ENCODE data around the gene ATP6V1B1.

Gene ATP6V1B1

DNA sequence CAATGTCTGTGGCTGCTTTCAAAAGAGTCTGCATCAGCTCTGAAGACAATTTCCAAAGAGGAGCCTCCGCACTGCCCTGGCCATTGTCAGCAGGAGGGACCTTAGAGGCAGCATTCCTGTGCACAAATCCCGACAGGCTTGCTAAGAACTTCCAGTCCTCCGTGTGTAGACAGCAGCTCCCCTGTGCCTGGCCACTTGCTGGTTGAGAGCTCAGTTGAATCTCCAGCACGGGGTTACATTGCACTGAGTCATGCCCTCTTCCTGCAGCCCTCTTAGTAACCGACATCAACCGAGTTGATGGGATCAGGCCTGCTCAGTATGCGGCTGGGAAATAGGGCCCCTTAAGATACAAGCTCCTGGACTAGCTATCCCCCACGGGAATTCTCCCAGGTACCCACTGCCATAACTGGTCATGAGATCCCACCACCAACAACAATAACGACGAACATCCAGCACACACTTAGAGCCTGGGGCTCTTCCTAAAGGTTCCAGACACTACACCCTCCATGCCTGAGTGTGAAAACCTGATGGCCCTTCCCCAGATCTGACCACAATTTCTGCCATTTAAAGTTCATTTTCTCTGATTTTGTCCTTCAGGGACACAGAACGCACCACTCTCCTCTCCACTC lies 12.0 kb downstream of the ATP6V1B1 start:
- no peak for DNase-seq

DNA sequence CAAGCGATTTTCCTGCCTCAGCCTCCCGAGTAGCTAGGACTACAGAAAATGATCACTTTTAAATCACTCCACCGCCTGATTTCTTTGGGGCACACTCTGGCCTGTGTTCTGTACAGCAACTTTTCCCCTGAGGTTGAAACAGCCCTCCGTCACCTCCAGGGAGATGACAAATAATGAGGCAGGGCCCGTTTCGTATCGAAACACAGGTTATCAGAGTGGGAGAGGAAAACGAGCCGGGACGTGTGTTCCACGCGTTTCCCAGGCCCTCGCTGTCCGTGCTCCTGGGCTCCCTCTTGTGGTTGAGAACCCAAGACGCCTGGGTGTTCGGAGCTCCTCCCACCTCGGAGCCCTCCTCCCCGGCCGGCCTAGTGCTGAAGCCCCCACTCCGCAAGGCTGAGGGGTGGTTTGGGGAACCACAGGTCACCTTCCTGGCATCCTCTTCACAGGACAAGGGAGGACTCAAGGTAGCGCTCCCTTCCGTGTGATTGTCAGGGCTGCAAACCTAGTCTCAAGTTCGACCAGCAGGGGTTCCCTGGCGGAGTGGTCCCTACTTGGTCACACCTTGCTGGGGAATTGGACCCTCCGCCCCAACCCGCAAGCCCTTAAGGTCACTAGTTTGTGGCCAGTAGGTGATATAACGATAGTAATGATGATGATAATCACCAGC lies 12.8 kb downstream of the ATP6V1B1 start:
- peak; percentile 65 for DNase-seq

DNA sequence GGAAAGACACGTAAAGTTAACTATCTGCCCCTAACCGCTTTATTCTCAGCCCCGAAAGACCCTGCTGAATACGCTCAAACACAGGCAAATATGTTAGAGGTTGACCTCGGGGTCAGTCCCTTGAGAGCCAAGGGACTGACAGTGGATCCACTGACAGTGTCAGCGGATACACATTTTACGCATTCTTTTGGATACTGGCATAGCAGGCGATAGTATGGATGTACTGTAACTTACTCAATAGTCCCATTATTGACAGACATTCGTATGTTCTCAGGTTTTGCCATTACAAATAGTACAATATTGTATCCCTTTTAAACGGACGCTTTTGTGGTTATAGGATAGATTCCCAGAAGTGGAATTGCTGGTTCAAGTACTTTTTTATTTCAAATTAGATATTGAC lies 13.4 kb downstream of the ATP6V1B1 start:
- no peak for DNase-seq

DNA sequence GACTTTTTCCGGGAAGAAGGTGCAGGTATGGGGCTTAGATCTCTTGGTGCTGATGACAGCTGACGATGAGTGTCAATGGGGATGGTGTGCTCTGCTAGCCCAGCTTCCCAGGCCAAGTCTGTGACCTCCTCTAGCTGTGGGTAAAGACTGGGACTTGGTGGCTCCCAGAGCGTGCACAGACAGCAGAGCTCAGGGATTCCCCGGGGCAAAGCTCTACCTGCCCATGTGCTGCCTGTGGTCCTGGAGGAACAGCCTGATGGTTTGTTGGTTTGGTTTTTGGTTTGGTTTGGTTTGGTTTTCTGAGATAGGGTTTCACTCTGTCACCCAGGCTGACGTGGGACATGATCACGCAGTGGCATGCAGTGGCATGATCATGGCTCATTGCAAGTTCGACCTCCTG lies 19.2 kb downstream of the ATP6V1B1 start:
- no peak for DNase-seq

DNA sequence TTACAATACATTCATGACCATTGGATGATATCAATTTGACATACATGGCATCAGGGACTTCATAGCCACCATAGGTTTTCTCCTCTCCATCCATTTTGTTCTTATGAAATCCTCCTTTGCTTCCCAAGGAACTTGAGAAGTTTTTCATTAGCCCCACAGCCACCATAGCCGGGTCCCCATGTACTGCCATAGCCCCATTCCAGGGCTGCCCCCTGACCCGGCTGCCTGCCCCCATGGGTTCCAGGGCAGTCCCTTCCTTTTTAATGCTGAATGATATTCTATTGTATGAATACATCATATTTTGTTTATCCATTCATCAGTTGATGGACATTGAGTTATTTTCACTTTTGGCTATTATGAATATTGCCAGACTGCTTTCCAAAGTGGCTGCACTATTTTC lies 20.4 kb downstream of the ATP6V1B1 start:
- no peak for DNase-seq

DNA sequence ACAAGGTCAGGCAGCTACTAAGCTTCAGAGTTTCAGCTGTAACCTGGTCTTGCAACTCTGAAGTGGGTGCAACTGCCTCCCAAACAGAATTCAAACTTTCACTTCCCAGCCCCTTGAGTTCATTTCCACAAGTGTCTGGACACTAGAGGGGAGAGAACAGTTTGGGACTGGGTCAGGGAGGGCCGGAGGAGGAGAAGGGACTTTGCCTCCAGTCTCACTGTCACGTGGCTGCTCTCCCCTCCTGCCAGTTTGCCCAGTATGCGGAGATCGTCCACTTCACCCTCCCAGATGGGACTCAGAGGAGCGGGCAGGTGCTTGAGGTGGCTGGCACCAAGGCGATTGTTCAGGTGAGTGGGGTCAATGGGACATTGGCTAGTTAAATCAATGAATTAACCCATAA lies 22.1 kb downstream of the ATP6V1B1 start:
- no peak for DNase-seq

DNA sequence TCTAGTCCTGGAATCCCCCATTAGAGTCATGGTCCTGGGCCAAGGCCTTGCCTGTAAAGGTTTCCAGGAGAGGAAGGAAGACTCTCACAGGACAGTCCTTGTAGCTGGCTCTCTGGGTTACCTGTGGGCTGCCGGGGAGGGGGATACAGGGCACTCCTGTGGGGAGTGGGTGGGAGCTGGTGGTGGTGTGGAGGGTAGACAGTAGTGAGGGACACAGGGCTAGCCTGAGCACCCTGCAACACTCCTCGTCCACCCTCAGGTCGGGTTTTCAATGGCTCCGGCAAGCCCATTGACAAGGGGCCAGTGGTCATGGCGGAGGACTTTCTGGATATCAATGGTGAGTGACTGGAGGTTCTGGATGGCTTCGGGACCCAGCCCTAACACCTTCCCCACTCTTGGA lies 23.1 kb downstream of the ATP6V1B1 start:
- no peak for DNase-seq

DNA sequence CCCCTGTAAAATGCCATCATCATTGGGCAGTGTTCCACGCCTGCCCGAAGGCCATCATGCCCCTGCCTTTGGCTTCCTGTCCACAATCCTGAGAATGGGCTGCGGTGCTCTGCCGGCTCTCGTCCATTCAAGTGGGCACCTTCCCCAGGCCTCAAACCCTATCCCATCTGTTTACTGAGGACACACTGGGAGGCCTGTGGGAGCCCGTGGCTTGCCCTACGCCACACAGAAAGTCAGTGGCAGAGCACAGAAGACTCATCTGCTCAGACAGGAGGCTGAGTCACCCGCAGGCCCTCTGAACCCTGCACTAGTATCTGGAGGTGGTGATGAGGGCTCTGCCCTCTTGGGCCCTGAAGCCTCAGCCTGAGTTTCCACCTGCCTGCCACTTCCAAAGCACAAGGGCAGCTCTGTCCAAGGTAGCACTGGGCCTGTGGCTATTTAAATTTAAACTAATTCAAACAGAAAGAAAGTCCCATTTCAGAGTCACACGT lies 23.6 kb downstream of the ATP6V1B1 start:
- DNase-seq, result no peak

DNA sequence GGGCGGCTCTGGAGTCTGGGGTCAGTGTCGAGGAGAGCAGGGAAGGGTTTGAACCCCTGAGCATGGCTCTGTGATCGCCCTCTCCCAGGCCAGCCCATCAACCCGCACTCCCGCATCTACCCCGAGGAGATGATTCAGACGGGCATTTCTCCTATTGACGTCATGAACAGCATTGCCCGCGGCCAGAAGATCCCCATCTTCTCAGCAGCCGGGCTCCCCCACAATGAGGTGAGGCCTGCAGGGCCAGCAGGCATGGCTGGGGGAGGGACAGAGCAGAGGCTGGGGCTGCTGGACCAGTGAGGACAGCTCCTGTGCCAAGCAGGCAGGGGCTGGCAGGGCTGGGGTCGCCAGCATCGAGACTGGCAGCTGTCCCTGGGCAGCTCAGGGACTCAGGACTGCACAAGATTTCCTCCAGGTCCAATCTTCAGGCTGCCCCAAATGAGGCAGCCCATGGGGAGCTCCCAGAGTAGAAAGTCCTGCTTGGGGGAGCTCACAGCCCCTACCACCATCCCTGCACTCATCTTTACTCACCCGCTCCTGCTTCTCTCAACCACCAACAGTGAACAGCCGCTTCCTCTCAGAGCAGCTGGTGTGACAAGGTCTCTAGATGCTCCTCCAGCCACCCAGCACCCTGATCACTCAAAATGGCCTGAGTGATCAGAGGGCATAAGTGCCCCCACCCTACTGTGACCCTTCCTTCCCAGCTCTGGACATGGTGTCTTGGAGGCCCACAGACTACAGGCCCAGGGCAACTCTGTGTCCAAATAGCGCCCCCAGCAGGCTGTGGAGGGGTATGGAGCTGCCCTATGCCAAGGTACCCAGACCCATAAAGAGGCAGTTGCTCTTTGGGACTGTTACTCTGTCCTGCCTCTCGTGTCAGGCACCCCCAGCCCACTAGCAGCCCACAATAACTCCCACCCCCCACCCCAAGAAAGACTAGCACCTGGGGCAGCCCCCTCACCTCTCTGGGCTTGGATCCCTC lies 24.4 kb downstream of the ATP6V1B1 start:
- DNase-seq, result no peak

DNA sequence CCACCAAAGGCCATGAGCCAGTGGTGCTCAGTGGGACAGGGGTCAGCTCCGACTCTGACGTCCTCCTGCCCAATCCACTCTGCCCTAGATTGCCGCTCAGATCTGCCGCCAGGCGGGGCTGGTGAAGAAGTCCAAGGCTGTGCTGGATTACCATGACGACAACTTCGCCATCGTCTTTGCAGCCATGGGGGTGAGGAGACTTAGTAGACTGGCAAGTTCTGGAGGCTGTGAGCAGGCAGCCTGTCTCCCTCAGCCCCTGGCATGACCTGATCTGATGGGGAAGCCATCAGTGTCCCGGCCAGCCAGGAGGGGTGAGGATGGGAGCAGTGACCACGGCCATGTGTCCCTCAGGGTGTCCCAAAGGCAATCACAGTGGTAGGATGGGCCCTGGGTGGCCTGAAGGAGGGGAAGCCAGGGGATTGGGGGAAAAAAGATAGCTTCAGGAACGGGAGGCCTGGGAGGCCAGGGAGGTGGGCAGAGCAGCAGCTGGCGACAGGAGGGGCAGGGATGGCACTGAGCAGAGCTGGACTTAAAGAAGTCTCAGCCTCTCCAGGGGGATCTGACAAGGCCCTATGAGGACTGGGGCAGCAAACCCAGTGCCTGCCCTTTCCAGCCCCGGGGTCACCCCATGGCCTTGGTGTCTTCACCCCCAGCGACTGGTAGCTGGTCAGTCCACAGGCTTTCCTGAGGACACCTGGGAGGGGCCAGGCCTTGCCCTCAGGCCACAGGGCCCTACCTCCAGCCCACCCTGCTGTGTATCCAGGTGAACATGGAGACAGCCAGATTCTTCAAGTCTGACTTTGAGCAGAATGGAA lies 25.3 kb downstream of the ATP6V1B1 start:
- DNase-seq, result no peak

DNA sequence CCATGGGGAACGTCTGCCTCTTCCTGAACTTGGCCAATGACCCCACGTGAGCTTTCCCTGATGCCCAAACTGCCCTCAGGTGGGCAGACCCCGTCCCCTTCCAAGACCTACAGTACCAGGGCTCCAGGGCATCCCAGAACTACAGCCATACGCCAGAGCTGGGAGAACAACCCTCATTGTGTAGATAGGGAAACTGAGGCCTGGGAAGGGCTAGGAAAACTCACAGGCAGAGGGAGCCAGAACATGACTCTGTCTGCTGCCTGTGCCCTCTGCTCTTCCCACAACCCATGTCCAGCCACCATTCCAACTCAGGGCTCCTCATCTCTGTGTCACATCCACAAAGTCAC lies 25.9 kb downstream of the ATP6V1B1 start:
- DNase-seq, result no peak

DNA sequence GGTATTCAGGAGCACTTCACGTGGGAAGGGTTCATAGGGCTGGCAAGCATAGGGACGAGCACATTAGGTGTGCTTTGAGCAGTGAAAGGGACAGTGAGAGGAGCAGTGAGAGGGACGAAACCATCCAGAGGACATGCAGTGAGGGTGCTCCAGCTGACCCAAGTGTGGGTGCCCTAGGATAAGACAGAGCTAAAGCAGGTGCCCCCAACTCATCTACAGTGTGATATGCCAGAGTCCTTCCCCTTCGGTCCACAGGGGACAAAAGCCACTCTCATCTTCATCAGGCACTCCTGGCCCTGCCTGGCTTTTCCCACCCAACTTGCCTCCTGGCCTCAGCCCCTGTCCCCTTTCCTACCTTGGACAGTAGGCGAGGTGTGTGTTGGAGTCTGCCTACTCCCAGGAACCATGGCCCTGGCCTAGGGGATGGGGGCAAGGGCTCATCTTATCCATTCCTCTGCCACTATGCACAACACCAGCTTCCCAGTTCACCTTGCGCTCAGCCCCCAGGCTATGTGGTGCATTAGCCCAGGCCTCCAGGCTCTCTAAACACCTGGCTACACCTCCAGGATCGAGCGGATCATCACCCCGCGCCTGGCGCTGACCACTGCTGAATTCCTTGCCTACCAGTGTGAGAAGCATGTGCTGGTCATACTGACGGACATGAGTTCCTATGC lies 26.6 kb downstream of the ATP6V1B1 start:
- DNase-seq, result no peak

DNA sequence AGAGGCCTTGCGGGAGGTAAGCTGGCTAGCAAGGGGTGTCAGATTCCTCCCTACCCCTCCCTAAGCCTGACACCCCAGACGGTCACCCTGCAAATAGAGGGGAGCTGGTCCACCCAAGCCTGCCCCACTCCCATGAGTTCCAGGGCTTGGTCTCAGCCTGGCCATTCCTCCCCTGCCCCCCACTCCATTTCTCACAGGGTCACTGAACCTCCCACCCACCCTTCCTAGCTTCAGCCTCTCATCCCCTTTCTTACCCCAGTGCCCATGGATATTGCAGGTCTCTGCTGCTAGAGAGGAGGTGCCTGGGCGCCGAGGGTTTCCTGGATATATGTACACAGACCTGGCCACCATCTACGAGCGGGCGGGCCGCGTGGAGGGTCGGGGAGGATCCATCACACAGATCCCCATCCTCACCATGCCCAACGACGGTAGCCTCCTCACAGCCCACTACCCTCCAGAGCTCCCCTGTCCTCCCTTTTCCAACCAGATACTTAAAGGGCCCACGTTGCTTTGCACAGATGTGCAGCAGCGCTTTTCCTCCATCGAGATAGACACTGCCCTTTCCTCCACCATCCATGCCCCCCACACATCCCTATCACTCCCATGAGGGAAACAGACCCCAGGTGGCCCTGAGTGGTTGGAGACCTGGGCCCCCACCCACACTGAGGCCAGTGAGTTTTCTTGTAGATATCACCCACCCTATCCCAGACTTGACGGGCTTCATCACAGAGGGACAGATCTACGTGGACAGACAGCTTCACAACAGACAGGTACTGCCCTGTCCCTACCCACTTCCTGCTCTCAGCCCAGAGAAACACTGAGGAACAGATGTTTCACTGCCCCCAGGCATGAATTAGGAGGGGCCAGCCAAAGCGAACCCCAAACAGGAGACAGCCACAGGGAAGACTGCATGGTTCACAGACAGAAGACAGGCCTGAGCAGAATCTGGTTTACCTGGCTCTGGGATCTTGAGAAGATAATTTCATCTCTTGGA lies 27.5 kb downstream of the ATP6V1B1 start:
- no peak for DNase-seq

DNA sequence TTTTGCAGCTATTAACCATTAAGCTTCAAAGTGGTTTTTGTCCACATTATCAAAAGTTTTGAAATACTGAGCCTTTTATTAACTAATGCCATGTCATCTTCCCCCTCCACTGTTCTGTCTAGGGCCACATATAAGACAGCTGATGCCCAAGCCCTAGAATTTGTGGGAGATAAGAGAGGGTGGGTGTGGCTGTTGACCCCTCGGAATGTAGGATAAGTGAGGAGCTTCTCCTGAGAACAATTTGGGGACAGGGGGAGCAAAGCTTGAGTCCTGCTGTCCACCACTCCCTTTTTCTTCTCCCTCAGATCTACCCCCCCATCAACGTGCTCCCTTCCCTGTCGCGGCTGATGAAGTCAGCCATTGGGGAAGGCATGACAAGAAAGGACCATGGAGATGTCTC lies 28.4 kb downstream of the ATP6V1B1 start:
- DNase-seq, result no peak

DNA sequence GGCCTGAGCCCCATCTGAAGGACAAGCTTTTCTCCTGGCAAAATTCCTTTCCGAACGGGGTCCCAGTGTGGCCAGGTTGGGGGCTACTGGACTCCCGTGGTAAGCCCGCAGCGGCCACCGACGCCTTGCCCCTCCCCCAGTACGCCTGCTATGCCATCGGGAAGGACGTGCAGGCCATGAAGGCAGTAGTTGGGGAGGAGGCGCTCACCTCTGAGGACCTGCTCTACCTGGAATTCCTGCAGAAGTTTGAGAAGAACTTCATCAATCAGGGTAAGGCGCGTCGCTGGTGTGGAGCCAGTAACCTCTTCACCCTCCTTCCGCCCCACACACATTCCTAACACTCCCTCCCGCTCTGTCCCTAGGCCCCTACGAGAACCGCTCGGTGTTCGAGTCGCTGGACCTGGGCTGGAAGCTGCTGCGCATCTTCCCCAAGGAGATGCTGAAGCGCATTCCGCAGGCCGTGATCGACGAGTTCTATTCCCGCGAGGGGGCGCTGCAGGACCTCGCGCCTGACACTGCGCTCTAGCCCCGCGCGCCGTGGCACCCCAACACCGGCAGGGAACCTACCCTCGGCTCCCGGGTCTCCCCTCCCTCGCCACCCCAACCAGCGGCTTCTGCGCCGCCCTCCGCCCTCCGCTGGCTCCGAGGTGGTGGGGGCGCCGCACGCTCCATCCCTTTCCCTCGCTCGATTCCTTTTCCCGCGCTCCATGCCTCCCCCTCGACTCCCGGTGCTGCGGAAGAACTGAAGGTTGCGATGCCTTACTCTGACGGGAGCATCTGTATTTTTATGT lies 29.1 kb downstream of the ATP6V1B1 start:
- DNase-seq, result peak; percentile 4

DNA sequence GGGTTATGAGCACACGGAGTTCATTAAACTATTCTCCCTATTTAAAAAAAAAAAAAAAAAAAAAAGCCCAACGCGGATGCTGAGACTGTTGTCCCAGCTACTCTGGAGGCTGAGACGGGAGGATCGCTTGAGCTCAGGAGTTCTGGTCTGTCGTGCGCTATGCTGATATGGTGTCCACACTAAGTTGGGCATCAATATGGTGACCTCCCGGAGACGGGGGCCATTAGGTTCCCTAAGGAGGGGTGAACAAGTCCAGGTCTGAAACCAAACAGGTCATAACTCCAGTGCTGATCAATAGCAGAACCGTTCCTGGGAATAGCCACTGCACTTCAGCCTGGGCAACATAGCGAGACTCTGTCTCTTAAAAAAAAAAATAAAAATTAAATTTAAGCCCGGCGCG lies 29.8 kb downstream of the ATP6V1B1 start:
- DNase-seq, result no peak

DNA sequence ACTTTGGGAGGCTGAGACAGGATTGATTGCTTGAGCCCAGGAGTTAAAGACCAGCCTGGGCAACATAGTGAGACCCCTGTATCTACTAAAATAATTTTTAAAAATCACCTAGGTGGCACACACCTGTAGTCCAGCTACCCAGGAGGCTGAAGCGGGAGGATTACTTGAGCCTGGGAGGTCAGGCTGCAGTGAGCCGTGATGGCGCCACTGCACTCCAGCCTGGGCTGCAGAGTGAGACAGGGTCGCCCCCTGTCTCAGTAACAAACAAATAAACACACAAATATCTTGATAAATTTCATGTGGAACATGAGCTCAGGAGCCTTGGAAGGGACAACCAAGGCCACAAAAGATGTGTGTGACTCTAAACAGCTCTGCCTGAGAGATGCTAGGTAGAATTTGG lies 31.0 kb downstream of the ATP6V1B1 start:
- no peak for DNase-seq

DNA sequence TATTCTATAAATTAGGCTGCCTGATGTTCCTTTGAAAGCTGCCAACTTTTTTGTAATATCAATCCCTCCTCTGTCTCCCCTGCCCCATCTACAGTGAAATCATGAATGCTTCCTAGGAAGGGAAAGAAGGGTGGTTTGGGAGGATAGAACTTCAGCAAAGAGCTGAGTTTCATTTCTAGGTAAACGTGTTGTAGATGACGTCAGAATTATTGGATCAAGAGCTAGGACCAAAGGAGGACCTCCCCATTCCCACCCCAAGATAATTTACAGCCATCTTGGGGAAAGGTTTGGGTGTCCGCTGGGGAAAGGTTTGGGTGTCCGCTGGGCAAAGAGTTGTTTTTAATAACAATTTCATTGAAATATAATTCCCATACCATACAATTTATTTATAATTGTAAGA lies 31.5 kb downstream of the ATP6V1B1 start:
- no peak for DNase-seq

DNA sequence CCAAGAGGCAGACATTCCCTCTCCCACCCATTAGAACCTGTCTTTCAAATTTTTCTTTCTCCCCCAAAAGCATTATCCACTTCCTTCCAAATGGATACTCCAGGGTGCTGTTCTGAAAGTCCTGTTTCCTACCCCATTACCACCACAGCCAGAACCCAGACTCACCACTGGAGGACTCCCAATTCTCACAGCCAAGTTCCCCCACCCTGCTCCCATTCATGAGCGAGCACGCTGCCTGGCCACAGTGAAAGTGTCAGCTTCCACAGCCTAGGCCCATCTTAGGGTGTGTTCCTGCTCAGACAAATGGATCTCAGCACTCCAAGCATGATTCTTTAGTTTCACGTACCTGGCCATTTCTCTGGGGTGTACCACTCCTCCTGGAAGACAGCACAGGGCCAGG lies 38.9 kb downstream of the ATP6V1B1 start:
- DNase-seq, result no peak

DNA sequence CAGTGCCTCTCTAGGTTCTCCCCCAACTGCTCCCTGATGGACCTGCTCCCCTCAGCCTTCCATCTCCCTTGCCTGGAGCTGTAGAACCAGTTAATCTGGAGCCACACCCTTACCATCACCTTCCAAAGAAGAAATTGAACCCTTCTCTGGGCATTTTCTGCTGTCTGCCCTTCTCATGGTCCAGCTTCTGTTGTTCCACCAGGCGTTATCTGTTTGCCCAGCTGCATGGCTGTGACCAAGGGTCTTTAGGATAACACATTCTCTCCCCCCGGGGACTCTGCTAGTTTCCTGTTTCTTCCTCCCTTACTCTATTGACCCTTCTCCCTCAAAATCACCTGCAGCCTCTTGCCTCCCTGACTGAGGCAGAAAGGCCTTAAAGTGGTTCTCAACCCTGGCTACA lies 39.5 kb downstream of the ATP6V1B1 start:
- no peak for DNase-seq

Data from NCI-H2171 treated with DMSO at 0.1 percent for 48 hours (cell line).